GM21367 (cell line): ENCODE results near the gene GLIPR1.
"Not testable (repeated sequence)": the region's sequence is repeated elsewhere in the genome, so short reads cannot be mapped to it uniquely, and the experiment has no call there.

Source experiments
- ATAC-seq: cut with Tn5 transposase; IDR thresholded peaks from one replicate; pipeline ENCODE4 v1.9.1; 2021; ENCODE audit not compliant: unreplicated experiment

The GLIPR1 gene

GRCh38 chr12:75480469-75480949 lies at the start of gene GLIPR1:
GLIPR1 (plus strand) TSS chr12:75480755; CDS start chr12:75480881, 126 bp downstream.
- ATAC-seq: peak; percentile 87

DNA sequence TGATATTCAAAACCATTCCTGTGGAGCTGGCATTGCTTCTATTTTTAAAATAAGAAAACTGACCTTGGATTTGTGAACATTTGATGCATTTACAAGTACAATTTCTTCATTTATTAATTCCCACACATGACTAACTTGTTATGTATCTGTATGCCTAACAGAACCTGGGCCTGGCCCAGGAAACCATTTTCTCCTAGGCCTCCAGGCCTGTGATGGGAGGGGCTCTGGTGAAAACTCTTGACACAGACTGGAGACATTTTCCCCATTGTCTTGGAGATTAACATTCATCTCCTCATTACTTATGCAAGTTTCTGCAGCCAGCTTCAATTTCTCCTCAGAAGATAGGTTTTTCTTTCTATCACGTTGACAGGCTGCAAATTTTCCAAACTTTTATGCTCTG lies 47.6 kb upstream of the GLIPR1 start:
- no peak for ATAC-seq

- peak; percentile 53 for ATAC-seq
These were observed 43.0 kb upstream of the GLIPR1 start for GRCh38 chr12:75437564-75437963.

GRCh38 chr12:75438059-75438754 lies 42.3 kb upstream of the GLIPR1 start:
- no peak for ATAC-seq

DNA sequence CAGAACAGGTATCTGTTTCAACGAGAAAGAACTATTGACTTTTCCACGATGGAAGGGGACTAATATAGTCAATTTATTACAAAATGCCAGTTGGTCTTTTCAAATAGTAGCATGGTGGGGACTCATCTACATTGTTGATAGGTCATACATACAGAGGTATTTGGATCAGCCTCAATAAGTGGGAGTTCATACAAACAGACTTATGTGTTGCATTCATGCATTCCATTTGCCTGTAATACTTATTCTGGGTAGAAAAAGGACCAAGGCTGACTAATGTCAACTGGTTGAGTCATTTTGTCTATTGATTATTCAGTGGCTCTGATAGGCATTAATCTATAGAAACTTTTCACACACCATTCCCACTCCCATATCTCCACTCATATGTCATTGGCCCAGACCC lies 41.5 kb upstream of the GLIPR1 start:
- ATAC-seq: no peak

GRCh38 chr12:75439930-75440329 lies 40.6 kb upstream of the GLIPR1 start:
- no peak for ATAC-seq

DNA sequence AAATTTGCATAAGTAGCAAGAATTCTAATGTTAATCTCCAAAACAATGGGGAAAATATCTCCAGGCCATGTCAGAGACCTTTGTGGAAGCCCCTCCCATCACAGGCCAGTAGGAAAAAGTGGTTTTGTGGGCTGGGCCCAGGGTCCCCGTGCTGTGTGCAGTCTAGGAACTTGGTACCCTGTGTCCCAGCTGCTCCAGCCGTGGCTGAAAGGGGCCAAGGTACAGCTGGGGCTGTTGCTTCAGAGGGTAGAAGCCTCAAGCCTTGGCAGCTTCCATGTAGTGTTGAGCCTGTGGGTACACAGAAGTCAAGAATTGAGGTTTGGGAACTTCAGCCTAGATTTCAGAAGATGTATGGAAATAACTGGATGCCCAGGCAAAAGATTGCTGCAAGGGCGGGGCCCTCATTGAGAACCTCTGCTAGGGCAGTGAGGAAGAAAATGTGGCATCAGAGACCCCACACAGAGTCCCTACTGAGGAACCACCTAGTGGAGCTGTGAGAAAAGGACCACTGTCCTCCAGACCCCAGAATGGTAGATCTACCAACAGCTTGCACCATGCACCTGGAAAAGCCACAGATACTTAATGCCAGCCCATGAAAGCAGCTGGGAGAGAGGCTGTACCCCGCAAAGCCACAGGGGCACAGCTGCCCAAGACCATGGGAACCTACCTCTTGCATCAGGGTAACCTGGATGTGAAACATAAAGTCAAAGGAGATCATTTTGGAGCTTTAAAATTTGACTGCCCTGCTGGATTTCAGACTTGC lies 38.7 kb upstream of the GLIPR1 start:
- ATAC-seq: not testable (repeated sequence)

DNA sequence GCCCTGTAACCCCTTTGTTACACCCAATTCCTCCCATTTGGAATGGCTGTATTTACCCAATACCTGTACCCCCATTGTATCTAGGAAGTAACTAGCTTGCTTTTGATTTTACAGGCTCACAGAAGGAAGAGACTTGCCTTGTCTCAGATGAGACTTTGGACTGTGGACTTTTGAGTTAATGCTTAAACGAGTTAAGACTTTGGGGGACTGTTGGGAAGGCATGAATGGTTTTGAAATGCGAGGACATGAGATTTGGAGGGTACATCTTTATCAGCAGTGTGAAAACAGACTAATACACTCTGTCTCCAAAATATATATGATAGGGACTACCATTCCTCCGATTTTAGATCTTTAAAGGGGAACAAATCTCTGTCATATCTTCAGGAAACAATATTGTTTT lies 38.1 kb upstream of the GLIPR1 start:
- ATAC-seq: not testable (repeated sequence)

- no peak for ATAC-seq
These were observed 36.8 kb upstream of the GLIPR1 start for GRCh38 chr12:75443709-75444108.

DNA sequence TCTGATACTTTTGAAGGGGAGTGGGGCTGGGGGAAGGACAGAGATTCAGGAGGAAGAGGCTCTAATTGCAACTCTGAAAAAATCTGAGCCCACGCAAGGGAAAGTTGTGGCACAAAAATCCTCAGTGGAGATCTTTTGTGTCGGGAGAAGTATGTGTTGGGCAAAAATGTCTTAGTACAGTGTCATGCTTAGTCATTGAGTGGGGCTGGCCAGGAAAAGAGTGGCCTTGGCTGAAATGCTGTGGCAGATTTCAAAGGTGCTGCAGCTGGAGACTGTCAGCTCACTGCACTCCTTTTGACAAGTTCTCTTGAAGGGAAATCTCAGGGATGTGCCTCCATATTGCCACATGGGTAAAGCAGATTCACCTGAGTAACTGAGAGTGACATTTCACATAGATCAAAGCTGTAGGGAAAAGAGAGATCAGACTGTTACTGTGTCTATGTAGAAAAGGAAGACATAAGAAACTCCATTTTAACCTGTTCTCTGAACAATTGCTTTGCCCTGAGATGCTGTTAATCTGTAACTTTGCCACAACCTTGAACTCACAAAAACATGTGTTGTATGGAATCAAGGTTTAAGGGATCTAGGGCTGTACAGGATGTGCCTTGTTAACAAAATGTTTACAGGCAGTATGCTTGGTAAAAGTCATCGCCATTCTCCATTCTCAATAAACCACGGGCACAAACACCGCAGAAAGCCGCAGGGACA lies 36.0 kb upstream of the GLIPR1 start:
- ATAC-seq: no peak

DNA sequence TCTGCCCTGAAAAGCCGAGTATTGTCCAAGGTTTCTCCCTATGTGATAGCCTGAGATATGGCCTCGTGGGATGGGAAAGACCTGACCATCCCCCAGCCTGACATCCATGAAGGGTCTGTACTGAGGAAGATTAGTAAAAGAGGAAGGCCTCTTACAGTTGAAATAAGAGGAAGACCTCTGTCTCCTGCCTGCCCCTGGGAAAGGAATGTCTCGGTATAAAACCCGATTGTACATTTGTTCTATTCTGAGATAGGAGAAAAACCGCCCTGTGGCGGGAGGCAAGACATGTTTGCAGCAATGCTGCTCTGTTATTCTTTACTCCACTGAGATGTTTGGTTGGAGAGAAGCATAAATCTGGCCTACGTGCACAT lies 35.4 kb upstream of the GLIPR1 start:
- ATAC-seq: not testable (repeated sequence)

DNA sequence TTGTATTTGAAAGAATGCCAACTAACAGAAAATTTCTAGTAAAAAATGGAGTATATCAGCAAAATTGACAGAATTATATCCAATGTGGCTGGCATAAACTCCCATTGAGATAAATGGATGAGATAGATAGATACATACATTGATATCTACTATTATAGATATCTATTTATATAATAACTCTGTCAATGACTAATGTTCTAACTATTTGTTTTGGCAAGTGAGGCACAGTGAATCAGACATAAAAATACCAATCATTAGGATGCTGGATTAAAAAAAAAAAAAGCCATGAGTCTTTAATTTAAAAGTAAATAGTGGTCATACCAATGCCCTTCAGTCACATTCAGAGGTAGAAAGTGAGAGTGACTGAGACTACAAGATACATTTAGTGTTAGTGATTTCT lies 33.7 kb upstream of the GLIPR1 start:
- ATAC-seq: no peak

GRCh38 chr12:75447691-75448393 lies 32.7 kb upstream of the GLIPR1 start:
- ATAC-seq: no peak

DNA sequence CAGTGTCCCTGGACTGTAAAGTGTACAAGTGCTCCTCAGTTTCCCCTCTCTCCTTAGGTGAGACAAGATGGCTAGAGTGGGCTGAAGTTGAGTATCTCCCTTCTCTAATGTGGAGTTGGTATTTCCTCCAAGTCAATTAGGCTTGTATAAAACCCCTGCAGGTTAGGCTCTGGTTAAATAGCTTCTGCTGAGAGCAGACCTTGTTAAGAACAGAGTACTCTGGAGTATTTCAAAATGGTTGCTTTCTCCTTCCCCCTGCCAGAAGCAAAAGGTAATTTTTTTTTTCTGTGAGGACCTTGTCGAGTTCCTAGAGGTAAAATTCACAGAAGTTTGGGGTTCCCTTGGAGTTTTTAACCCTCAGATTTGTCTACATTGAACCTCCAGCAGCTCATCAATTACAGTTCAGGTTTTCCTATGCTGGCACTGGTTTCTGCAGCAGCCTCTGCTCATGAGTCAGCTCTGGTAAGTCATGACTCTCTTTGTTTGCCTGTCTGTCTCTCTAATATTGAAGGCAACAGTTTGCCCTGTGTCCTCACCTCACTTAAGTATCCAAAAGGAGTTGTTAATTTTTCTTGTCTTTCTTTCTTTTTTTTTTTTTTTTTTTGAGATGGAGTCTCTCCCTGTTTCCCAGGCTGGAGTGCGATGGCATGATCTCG lies 27.8 kb upstream of the GLIPR1 start:
- ATAC-seq: no peak

DNA sequence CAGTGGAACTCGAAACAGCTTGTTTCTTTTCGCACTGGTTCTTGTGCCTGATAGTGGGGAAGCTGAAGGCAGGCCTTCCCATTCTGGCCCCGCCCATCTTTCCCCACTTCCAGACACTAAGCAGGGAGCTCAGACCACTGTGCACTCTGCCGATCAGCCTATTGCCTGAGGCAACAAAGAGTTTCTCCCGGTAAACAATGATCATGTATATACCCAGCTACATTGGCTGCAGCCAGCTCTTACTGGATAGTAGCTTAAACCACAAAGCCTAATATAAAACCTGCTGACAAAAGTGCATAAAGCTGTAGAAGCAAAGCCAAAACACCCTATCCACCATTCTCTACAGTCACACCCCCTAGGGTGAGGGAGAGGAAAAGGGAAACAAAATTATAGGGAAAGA lies 24.7 kb upstream of the GLIPR1 start:
- no peak for ATAC-seq

- no peak for ATAC-seq
These were observed 23.4 kb upstream of the GLIPR1 start for GRCh38 chr12:75457191-75457590.

DNA sequence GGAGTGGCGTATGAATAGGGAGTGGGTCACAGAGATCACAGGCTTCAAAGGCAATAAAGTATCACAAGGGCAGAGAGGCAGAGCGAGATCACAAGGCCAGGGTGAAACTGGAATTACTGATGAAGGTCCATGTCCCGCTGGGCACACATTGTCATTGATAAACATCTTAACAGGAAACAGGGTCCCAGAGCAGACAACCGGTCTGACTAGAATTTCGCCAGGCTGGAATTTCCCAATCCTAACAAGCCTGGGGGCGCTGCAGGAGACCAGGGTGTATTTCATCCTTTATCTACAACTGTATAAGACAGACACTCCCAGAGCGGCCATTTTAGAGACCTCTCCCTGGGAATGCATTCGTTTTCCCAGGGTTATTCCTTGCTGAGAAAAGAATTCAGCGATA lies 22.7 kb upstream of the GLIPR1 start:
- not testable (repeated sequence) for ATAC-seq

GRCh38 chr12:75459755-75460154 lies 20.8 kb upstream of the GLIPR1 start:
- no peak for ATAC-seq

DNA sequence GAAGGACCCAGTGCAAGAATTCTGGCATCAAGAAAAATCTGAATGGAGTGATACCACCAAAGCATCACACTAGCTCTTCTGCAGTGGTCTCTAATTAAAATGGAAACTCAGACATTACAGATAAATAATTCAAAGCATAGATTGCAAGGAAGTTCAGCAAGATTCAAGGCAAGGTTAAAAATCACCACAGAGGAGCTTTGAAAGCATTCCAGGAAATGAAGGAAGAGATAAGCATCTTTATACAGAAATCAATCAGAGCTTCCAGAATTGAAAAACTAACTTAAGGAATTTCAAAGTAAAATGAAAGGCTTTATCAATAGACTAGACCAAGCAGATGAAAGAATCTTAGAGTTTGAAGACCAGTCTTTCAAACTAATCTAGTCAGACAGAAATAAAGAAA lies 20.4 kb upstream of the GLIPR1 start:
- ATAC-seq: no peak
